ENCODE results near the gene IRF1.

IRF1 gene

DNA sequence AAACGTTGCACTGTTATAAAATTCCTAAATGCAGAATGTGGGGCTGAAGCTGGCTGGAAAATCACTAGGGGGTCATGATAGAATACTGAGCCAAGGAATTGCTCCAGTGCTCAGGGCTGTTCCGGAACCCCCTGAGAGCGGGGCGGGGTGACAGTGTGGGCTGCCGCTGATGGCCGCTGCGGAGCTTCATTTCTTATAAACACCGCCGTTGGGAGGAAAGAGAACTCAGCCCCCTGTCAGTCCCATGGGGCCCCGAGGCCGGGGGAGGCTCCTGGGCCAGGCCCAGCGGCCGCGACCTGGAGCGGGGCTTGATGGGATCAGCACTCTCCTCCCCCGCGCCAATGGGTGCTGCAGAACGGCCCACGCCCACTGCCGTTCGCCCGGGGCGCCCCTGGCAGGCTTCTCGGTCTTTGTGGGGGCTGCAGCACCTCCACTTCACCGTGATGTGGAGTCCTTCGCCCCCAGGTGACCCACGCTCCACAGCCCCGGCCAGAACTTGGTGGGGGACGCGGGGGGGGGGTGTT lies 5.2 kb upstream of the IRF1 start:
- Mint-ChIP-seq H3K36me3 (ENCODE audit: low read depth) (no peaks in the 10 kb centered on the region), H3K9me3 (no peaks in the 10 kb centered on the region), H3K27ac (no peak overlapping the region), H3K27me3 (ENCODE audit: low read depth, poor library complexity) (peaks cover 48% of the 10 kb centered on the region), H3K4me1 (peaks cover 35% of the 10 kb centered on the region), H3K4me3 (peak overlapping the region; percentile 84)
- TF ChIP-seq, protein P1, sequence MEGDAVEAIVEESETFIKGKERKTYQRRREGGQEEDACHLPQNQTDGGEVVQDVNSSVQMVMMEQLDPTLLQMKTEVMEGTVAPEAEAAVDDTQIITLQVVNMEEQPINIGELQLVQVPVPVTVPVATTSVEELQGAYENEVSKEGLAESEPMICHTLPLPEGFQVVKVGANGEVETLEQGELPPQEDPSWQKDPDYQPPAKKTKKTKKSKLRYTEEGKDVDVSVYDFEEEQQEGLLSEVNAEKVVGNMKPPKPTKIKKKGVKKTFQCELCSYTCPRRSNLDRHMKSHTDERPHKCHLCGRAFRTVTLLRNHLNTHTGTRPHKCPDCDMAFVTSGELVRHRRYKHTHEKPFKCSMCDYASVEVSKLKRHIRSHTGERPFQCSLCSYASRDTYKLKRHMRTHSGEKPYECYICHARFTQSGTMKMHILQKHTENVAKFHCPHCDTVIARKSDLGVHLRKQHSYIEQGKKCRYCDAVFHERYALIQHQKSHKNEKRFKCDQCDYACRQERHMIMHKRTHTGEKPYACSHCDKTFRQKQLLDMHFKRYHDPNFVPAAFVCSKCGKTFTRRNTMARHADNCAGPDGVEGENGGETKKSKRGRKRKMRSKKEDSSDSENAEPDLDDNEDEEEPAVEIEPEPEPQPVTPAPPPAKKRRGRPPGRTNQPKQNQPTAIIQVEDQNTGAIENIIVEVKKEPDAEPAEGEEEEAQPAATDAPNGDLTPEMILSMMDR (IDR thresholded peaks at IDR 0.05) = no peak
- DNase-seq = peak; percentile 81

DNA sequence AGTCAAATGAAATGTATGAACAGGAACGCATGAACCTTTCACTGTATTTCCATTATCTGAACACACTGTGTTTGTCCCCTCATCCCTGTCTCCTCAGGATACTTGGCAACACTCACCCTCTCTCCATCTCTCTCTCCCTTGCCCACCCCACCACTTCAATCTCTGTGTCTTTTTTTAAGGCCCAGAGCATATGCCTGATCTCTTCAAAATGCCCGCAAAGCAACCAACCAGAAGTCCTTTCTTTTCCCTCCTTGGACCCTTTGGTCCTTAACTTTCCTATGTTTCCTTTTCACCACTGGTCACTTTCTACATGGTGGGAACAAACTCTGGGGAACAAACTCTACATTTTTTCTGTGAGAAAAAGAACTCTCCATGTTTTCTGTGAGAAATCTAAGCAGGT lies 3.2 kb upstream of the IRF1 start:
- H3K9me3 Mint-ChIP-seq = no peaks in the 10 kb centered on the region
- DNase-seq = no peak
- H3K27me3 Mint-ChIP-seq (ENCODE audit: low read depth, poor library complexity) = peaks cover 61% of the 10 kb centered on the region
- TF ChIP-seq, protein P1 (IDR thresholded peaks at IDR 0.05) = no peak
- no peak overlapping the region for H3K27ac Mint-ChIP-seq
- H3K4me3 Mint-ChIP-seq = no peak overlapping the region
- peaks cover 25% of the 10 kb centered on the region for H3K4me1 Mint-ChIP-seq
- H3K36me3 Mint-ChIP-seq (ENCODE audit: low read depth) = no peaks in the 10 kb centered on the region

DNA sequence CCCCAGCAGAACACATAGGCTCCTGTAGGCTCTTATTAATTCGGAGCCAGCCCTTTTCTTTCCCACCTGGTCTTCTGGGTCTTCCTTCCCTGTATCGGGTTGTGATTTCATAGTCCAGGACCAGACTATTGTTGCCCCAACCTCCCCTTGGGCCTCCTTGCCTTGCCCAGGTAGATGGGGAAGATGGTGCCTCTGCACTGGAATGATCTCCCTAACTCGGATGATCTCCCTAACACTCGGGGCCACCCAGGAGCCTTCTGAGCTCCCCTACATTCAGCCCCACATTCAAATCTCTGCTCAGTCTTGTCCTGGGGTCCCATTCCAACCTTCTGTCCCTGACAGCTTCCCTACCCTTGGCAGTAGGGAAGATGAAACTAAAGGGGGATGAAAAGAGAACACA lies 2.7 kb upstream of the IRF1 start:
- Mint-ChIP-seq H3K9me3 (no peaks in the 10 kb centered on the region), H3K27me3 (ENCODE audit: low read depth, poor library complexity) (peaks cover 63% of the 10 kb centered on the region), H3K36me3 (ENCODE audit: low read depth) (no peaks in the 10 kb centered on the region), H3K27ac (no peak overlapping the region), H3K4me3 (no peak overlapping the region), H3K4me1 (peaks cover 22% of the 10 kb centered on the region)
- TF ChIP-seq, protein P1 (IDR thresholded peaks at IDR 0.05) = no peak
- DNase-seq = no peak

DNA sequence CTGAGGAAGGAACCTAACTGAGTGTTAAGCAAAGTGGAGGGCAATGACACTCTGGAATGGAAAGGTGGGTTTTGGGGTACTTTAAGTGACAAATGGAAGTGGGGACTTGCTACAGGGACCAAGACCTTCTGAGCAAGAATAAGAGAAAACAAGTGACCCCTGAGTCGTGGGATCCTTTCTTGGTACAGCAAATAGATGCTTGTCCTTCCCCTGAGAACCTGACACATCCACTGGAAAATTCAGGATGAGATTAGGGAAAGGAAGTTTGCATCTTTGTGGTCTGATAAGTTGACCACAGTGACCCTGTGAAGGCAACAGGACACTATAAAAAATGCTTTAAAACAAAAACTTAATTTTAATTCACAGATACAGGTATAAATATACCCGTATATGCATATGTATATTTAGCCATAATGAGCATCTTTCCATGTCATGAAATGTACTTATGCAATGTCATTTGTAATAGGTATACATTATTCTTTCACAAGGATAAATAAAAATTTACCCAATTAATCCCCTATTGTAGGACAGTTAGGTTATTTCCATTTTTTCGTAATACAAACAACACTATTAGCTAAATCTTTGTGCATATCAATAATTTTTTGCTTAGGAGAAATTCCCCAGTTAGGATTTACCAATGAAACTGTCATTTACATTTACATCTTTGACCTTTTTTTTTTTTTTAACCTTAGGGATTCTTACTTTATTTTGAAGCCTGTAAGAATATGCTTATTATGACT lies 2.0 kb upstream of the IRF1 start:
- Mint-ChIP-seq H3K4me1 (peaks cover 22% of the 10 kb centered on the region), H3K9me3 (no peaks in the 10 kb centered on the region), H3K27me3 (ENCODE audit: low read depth, poor library complexity) (peaks cover 63% of the 10 kb centered on the region), H3K27ac (no peak overlapping the region), H3K4me3 (peak overlapping the region; percentile 33), H3K36me3 (ENCODE audit: low read depth) (no peaks in the 10 kb centered on the region)
- no peak for DNase-seq
- TF ChIP-seq, protein P1 (IDR thresholded peaks at IDR 0.05) = no peak

DNA sequence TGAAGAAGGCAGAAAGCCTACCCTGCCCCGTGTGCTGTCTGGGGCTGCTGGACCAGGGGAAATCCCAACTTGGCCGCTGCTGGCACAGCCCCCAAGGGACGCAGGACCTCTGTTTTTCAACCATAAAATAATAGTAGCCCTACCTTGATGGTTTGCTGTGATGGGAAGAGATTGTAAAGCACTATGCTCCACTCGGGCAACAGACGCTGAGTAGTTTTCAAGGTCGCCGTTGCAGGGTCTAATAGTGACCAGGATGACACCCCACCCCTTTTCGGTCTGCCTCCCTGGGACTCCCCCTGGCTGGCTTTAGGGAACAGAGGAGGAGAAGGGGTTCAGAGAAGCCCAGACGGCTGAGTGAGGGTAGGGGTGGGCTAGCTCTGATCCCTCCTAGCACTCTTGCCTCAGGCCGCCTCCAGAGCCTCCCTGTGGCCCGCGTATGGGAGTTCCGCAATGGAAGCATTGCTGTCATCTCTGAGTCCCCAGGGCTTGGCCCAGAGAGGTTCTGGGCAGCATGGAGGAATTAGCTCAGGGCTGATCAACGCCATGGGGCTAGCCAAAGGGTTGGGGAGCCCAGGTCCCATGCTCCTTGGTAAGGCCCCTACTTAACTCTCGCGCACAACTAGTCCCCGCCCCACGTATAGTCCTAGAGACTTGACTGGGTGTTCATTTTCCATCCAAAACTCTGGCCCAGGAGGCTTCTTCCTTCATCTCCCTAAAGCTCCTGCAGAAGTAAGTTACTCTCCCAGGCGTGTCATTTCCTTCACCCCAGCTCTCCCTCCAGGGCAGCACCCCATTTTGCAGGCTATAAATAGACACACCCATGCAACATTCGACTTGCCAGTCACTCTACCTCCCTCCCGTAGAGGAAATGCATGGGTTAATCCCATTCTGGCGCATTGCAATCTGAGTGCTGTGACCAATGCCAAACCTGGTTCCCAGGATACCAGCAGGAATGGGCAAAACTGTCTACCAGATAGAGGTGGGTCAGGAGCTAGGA lies 1.1 kb upstream of the IRF1 start:
- H3K27me3 Mint-ChIP-seq (ENCODE audit: low read depth, poor library complexity) = peaks cover 67% of the 10 kb centered on the region
- DNase-seq = no peak
- TF ChIP-seq, protein P1 (IDR thresholded peaks at IDR 0.05) = no peak
- H3K27ac Mint-ChIP-seq = no peak overlapping the region
- peaks cover 22% of the 10 kb centered on the region for H3K4me1 Mint-ChIP-seq
- H3K4me3 Mint-ChIP-seq = peak overlapping the region; percentile 76
- H3K9me3 Mint-ChIP-seq = no peaks in the 10 kb centered on the region
- H3K36me3 Mint-ChIP-seq (ENCODE audit: low read depth) = no peaks in the 10 kb centered on the region
